GM10847 (cell line): ENCODE measurements around the gene SNX32.

ENCODE experiments used
- POLR2A ChIP-seq: IDR thresholded peaks from 2 replicates; pipeline ENCODE4 v1.6.1; 2011; ENCODE audit not compliant: insufficient read length; ENCODE audit errors: extremely low read depth

SNX32 gene

GRCh38 chr11:65864706-65865471 is 31.1 kb downstream of the SNX32 start:
- TF ChIP-seq POLR2A, result no peak

DNA sequence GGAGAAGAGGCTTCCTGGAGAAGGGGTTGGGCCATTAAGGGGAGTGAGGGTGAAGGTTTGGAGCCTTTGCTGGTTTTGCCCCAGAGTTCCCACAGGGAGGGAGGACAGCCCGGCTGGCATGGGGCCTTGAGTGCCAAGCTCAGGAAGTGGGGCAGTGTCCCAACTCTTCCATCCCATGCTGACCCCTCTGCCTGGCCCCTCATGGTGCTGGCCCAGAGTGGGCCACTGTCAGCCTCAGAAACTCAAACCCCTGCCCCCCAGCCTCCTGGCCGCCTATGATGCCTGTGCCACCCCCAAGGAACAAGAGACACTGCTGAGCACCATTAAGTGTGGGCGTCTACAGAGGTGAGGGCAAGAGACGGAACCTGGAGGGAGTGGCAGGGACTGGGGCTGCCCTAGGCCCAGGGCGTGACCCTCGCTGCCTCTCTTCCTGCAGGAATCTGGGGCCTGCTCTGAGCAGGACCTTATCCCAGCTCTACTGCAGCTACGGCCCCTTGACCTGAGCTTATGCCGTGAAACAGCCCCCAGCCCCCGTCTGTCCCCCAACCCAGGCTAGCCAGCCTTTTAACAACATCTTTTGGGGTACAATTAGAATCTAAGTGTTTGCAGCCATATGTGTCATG is 31.9 kb downstream of the SNX32 start:
- TF ChIP-seq POLR2A, result no peak

DNA sequence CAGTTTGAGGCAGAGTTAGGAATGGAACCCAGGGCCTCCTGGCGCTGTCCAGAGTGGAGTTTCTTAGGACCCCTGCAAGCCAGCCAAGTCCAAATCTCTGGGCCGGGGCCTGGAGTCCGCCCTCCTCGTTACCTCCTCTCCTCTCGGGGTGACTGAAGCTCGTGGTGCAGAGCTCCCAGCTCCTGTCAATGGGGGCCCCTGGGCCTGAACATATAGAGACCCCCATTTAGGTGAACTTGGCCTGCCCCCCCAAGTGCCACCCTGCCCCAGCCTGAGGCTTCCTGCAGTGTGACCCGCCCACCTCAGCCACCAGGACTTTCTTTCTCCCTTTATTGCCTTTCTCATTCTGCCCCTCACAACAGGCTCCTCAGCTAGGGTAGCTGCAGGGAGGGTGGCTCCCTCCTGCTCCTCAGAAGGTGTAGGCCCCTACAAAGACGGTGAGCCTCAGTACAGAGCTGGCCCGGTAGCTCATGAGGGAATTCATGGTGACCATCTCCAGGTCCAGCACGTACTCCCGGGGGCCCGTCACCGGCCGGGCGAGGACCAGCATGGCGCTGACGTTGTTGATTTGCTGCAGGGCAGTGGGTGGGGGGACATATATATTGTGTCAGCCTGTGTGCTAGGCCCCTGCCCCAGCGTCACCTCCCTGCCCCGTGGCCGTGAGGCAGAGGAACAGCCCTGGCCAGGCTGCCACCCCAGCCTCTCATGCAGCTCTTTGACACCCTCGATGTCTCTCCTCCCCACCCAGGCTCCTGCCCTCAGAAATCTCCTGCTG is 32.9 kb downstream of the SNX32 start:
- TF ChIP-seq POLR2A, result no peak

DNA sequence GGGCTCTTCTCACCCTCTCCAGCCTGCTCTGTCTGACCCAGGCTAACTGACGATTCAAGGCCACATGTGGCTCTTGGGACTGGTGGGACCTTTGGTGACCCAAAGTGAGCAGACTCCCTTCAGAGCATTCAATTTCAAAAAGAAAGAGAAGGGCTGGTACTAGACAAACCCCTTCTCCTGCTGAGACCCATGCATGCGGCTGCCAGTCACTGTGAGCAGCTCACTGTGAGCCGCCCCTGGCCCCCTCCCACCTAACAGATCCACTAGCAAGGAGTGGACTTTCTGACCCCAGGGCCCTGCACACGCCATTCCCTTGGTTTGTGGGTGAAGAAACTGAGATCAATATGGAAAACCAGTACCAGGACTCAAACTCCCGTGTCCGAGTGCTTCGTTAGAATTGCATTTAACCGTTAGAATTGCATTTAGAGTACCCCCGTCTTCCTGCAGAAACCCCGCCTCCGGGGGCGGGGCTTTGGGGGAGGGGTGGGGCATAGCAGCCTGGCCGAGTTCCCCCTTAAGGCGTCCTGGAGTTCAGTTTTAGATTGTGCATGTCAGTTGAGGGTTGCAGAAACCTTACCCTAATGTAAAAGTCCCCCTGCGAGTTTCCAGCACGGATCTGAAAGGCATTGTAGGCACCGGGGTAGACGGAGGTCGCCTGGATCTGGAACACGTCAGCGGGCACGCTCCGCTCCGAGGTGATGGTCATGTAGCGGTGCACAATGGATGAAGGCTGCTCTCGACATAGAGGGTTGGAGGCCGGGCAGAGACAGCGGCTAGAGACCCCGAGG is 33.7 kb downstream of the SNX32 start:
- TF ChIP-seq POLR2A, result no peak

DNA sequence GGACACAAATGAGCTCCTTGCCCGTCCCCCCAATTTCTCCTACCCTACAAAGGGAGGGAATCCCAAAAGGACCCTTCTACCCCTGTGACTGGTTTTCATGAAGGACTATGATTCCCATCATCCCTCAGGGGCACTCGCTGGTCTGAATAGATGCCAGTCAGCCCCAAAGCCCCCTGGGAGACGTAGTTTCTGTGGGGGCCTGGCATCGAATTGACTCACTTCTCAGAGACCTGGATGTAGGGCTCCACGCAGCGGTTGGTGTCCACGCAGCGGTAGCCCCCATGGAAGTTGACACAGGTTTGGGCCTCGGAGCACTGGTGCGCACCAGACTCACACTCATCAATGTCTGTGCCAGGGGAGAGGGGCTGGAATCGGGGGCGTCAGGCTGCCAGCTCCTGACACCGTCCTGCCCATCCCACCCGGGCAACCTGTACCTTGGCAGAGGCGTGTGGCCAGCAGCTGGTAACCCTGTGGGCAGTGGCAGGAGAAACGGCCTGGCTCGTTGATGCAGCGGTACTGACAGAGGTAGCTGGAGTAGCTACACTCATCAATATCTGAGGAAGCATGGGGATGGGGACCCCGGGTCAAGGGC is 34.4 kb downstream of the SNX32 start:
- no peak for TF ChIP-seq POLR2A

DNA sequence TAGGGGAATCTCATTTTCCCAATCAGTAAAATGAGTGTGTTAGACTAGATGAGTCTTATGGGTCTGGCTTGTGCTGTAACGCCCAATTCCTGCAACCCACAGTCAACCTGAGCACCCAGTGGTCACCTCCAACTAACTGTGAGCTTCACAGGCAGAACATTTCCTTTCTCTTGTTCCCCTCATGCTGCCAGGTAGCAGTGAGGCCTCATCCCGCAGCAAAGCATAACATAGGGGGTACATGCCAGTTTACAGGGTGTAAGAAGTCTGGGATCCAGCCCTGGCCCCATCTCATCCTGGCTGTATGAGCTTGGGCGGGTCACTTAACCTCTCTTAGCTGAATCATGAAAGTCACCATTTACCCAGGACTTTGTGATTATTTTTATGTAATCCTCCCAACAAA is 35.1 kb downstream of the SNX32 start:
- no peak for TF ChIP-seq POLR2A

- no peak for TF ChIP-seq POLR2A
Observed at GRCh38 chr11:65869643-65870306, 36.0 kb downstream of the SNX32 start.

DNA sequence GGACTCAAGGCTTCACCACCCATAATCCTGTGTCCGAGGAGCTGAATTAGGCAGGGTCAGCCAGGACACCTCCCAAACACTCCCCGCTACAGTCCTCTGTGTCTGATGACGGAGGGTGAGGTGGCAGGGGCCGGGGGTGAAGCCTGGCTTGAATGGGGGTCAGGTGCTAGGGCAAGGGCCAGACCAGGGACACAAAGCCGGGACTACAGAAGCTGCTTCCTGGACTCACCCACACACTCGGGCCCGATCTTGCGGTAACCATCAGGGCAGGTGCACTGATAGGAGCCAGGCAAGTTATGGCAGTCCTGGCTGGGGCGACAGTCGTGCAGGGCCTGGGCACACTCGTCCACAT is 36.5 kb downstream of the SNX32 start:
- TF ChIP-seq POLR2A, result no peak

DNA sequence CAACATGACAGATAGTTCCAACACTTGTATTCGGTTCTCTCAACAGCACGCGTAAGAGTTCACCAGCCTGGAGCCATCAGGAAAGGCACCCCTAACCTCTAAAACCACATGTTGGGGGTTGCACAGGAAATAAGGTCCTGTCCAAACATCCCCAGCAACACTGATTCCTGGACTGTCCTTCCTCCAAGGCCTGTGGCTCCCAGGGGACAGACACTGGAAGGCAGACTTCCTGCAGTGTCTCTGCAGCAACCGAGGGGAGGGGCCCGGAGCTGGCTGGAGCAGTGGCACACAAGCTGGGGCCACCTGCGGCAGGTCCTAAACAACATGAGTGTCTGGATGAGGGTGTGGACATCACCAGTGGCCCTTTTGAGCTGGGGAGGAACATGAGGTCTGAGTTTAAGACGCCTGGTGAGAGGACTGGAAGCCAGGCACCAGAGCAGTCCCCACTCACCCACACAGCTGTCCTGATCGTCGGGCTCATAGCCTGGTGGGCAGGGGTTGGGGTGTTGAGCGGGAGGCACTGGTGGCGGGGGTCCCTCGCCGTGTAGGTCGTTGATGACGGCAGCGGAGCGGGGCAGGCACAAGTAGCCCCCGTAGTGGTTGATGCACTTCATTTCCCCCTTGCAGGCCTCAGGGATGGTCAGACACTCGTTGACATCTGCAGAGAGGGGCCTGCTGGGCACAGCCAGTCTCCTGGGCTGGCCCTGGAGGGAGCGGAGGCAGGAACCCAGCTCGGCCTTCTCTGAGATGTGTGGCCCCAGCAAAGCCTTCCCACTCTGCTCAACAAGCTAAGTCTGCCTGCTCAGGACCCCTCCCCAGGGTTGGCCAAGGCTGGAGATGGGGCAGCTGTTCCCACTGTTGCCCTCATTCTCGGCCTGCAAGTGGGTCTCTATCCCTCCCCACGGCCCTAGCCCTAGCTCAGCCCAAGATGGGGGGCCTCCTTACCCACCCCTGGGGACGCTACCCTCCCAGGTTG is 37.2 kb downstream of the SNX32 start:
- TF ChIP-seq POLR2A, result no peak

GRCh38 chr11:65871811-65872548 is 38.2 kb downstream of the SNX32 start:
- no peak for TF ChIP-seq POLR2A

DNA sequence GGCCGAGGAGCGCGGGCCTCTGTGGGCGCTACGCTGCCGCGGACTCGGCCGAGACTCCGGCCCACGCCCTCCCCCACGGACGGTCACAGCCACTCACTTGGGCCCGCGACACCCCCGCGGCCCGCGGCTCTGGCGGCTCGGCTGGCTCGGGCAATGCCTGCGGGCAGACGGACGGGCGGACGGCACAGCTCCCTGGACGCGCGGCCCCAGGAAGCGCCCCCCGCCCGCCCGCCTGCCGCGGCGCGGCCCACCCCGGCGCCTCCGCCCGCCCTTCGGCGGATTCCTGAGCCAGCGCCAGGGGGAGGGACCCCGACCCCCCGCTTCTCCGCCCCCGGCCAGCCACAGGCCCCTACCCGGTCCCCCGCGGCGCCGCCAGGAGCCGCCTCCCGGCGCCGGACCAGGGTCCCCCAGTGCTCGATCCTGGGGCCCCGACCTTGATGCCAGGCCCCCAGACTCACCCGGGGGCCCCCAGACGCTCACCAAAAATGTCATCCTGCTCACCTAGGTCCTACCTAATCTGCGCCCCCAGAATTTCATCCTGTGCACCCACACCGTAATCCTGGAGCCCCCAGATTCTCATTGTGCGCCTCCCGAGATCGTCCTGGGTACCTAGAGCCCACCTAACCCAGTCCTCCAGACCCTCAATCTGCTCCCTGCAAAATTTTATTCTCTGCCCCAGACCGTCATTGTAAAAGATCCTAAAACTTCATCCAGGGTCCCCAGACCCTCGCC is 39.0 kb downstream of the SNX32 start, which contains the start of gene EFEMP2:
EFEMP2 (minus strand) TSS at position 215 of the 732 bp plus-strand sequence. CDS start 446 bp downstream, outside the sequence.
- TF ChIP-seq POLR2A, result no peak
